Measurements from ENCODE around the gene DCLK1. TPM values are rescaled to one million over a fixed set of nuclear protein-coding genes. Genes with fewer than 3 reads are reported as not detected.

DCLK1 gene
- total RNA-seq, 1 donor from 2014 or later, result 6.4 TPM

DNA sequence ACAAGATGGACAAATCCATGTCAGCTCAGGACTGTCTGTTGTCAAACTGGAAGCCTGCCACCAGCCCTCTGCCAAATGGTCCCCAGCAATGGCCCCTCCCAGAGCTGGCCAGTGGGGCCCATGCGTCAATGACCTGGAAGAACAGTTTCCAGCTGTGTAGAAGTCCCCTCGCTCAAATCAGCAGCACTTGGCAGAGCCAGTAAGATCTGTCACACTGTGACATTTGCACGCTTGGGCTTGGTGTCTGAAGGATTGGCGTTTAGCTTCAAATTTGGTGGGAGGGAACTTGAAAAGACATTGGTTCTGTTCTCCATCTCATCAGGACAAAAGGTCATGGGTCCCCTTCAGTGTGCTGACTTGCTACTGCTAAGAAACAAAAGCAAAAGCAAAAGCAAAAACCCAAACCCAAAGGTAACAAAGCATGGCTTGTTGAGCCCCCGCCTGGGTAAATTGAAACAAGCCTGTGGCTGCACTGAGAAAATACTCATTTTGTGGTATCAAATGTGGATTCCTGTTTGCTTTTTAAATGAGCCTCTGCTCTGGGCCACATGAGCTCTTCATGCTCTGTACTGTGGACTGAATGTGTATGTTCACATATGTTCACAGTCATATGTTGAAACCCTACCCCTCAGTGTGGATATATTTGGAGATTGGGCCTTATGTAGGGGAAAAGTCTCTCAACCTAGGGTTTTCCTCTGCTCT is 401.1 kb downstream of the DCLK1 start:
- no peak for DNase-seq (ENCODE audit: low spot score)

DNA sequence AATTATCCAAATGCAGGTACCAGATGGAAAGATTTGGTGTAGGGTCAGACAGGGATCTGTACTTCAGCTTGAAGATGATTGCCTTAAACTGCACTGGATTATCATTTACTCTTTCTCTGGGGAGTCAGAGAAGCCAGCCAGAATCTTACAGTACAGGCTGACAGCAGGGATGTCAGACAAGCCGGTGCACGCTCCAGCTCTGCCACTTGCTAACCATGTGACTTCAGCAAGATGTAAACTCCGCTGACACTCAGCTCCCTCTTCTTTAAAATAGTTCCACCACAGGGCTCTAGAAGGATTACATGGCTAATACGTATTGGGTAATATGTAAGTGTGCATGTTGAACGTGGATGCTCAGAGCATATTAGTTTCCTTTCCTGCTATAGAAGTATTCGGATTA is 403.3 kb downstream of the DCLK1 start:
- no peaks in the 10 kb centered on the region for H3K36me3 ChIP-seq
- no peak overlapping the region for H3K4me3 Mint-ChIP-seq
- H3K4me2 ChIP-seq, result no peak overlapping the region
- no peaks in the 10 kb centered on the region for H3K36me3 Mint-ChIP-seq
- peaks cover 2% of the 10 kb centered on the region for H3K9me3 Mint-ChIP-seq
- DNase-seq (ENCODE audit: low spot score), result no peak
- no peak overlapping the region for H3K27ac ChIP-seq
- TF ChIP-seq EZH2phosphoT487 (IDR thresholded peaks at IDR 0.05) (no peak), EZH2 (IDR thresholded peaks at IDR 0.05) (no peak), CTCF (IDR thresholded peaks at IDR 0.05) (no peak)
- peaks cover 4% of the 10 kb centered on the region for H3K27me3 Mint-ChIP-seq (ENCODE audit: insufficient read depth, low read depth)
- no peaks in the 10 kb centered on the region for H3F3A ChIP-seq (ENCODE audit: low read depth)
- no peak overlapping the region for H3K9ac ChIP-seq
- no peak overlapping the region for H2AFZ ChIP-seq (replicated peaks)
- H3K79me2 ChIP-seq (ENCODE audit: low read depth), result no peaks in the 10 kb centered on the region
- H4K20me1 ChIP-seq (ENCODE audit: low read depth), result no peaks in the 10 kb centered on the region
- H3K9me3 ChIP-seq (ENCODE audit: low read depth), result no peaks in the 10 kb centered on the region
- no peaks in the 10 kb centered on the region for H3K4me1 ChIP-seq
- peaks cover 11% of the 10 kb centered on the region for H3K4me1 Mint-ChIP-seq
- no peaks in the 10 kb centered on the region for H3K27me3 ChIP-seq
- no peak overlapping the region for H3K27ac Mint-ChIP-seq
- H3K4me3 ChIP-seq, result no peak overlapping the region

More for the DNA sequence above, 401.1 kb downstream of the DCLK1 start:
- H3K4me3 Mint-ChIP-seq, result no peak overlapping the region
- H3K9ac ChIP-seq, result no peak overlapping the region
- H3K27ac ChIP-seq, result no peak overlapping the region
- H3K36me3 ChIP-seq, result no peaks in the 10 kb centered on the region
- TF ChIP-seq EZH2phosphoT487 (IDR thresholded peaks at IDR 0.05), result no peak
- no peak for TF ChIP-seq CTCF (IDR thresholded peaks at IDR 0.05)
- no peak for TF ChIP-seq EZH2 (IDR thresholded peaks at IDR 0.05)
- H3K9me3 Mint-ChIP-seq, result peaks cover 7% of the 10 kb centered on the region
- no peaks in the 10 kb centered on the region for H4K20me1 ChIP-seq (ENCODE audit: low read depth)
- no peak overlapping the region for H3K27ac Mint-ChIP-seq
- H3F3A ChIP-seq (ENCODE audit: low read depth), result no peaks in the 10 kb centered on the region
- no peaks in the 10 kb centered on the region for H3K9me3 ChIP-seq (ENCODE audit: low read depth)
- no peaks in the 10 kb centered on the region for H3K36me3 Mint-ChIP-seq
- peaks cover 6% of the 10 kb centered on the region for H3K4me1 ChIP-seq
- no peaks in the 10 kb centered on the region for H3K79me2 ChIP-seq (ENCODE audit: low read depth)
- no peak overlapping the region for H3K4me2 ChIP-seq
- no peak overlapping the region for H3K4me3 ChIP-seq
- H3K27me3 ChIP-seq, result no peaks in the 10 kb centered on the region
- H2AFZ ChIP-seq (replicated peaks), result no peak overlapping the region
- peaks cover 2% of the 10 kb centered on the region for H3K27me3 Mint-ChIP-seq (ENCODE audit: insufficient read depth, low read depth)
- H3K4me1 Mint-ChIP-seq, result peaks cover 16% of the 10 kb centered on the region

DNA sequence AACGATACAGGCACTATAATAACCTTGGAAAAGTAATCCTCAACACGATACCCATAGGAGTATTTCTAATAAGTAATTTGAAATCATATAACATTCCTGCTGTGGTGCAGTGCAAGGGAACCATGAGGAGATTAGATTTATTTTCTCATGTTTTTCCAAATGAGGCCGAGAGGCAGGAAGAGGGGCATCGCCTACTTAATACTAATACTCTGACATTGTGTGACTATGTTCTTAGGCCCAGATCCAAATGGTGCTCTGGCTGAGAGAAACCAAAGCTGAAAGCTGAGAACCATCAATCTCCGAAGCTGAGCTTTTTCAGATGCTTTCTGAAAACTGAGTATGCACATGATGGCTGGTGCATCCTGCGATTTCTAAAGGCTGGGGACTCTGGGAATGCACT is 406.7 kb downstream of the DCLK1 start:
- Histone ChIP-seq H3K4me2 (no peak overlapping the region), H2AFZ (replicated peaks) (no peak overlapping the region)
- H3K36me3 Mint-ChIP-seq, result no peaks in the 10 kb centered on the region

More for the DNA sequence above, 406.7 kb downstream of the DCLK1 start:
- H3K27ac Mint-ChIP-seq, result no peak overlapping the region
- H3K4me3 Mint-ChIP-seq, result no peak overlapping the region
- H3K27ac ChIP-seq, result no peak overlapping the region
- no peaks in the 10 kb centered on the region for H3F3A ChIP-seq (ENCODE audit: low read depth)
- no peak for DNase-seq (ENCODE audit: low spot score)
- no peak overlapping the region for H3K4me3 ChIP-seq
- H3K9me3 ChIP-seq (ENCODE audit: low read depth), result no peaks in the 10 kb centered on the region
- H4K20me1 ChIP-seq (ENCODE audit: low read depth), result no peaks in the 10 kb centered on the region
- H3K36me3 ChIP-seq, result no peaks in the 10 kb centered on the region
- H3K4me1 Mint-ChIP-seq, result peaks cover 10% of the 10 kb centered on the region
- no peaks in the 10 kb centered on the region for H3K79me2 ChIP-seq (ENCODE audit: low read depth)
- peaks cover 6% of the 10 kb centered on the region for H3K27me3 Mint-ChIP-seq (ENCODE audit: insufficient read depth, low read depth)
- no peak overlapping the region for H3K9ac ChIP-seq
- H3K27me3 ChIP-seq, result no peaks in the 10 kb centered on the region
- H3K4me1 ChIP-seq, result no peaks in the 10 kb centered on the region
- TF ChIP-seq EZH2 (IDR thresholded peaks at IDR 0.05) (no peak), EZH2phosphoT487 (IDR thresholded peaks at IDR 0.05) (no peak), CTCF (IDR thresholded peaks at IDR 0.05) (no peak)
- no peaks in the 10 kb centered on the region for H3K9me3 Mint-ChIP-seq
